ENCODE results near the gene ERMN.
"Not testable (repeated sequence)": the region's sequence is repeated elsewhere in the genome, so short reads cannot be mapped to it uniquely, and the experiment has no call there.

ERMN gene

DNA sequence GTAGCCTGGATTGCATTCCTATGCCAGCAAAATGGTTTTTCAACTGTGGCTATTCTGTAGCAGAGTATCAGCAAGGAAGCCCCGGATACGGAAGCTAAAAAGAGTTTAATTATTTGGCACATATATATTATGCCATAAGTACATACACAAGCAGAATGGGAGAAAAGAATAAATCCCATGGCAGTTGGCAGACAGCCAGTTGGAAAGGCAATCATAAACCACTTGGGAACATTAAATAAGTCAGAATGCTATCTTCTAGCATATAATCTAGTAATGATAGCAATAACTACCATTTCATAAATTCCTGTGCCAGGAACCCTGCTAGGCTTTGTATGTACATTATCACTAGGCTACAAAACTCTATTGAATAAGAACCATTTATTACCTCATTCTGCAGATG lies 42.2 kb downstream of the ERMN start:
- no peak for TF ChIP-seq Cebpa-rat (IDR thresholded peaks at IDR 0.05)
- H3K9ac ChIP-seq: no peak overlapping the region

DNA sequence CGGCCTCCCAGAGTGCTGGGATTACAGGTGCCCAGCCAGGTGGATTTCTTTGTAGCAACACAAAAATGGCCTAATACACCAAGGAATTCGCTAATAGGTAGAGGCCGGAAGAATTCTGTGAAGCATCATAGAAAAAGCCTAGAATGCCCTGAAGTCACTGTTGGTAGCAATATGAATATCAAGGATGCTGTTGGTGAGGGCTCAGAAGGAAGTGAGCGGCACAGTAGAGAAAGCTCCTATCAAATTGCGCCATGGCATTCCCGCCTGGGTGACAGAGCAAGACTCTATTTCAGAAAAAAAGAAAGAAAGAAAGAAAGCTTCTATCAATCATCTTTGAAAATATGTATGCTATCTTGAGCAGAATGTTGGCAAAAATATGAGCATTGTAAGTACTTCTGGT lies 44.3 kb downstream of the ERMN start:
- Histone ChIP-seq H3K27ac (no peak overlapping the region), H3K36me3 (no peaks in the 10 kb centered on the region), H3K4me2 (no peak overlapping the region), H4K20me1 (no peaks in the 10 kb centered on the region), H3K9me3 (replicated peaks in 1 of 11) (peaks cover 0 to 8% (median 0%) of the 10 kb centered on the region in 11 experiments; a peak in 5 of 22 replicates), H3K9ac (no peak overlapping the region), H3K4me3 (no peak overlapping the region), H3K27me3 (no peaks in the 10 kb centered on the region), H3K4me1 (no peaks in the 10 kb centered on the region)
- no peak for TF ChIP-seq Cebpa-rat (IDR thresholded peaks at IDR 0.05)

More for the DNA sequence above, 42.2 kb downstream of the ERMN start:
- H3K4me3 ChIP-seq: no peak overlapping the region
- H3K9me3 ChIP-seq (replicated peaks in 1 of 11): peaks cover 0 to 8% (median 0%) of the 10 kb centered on the region in 11 experiments; a peak in 5 of 22 replicates
- H3K27me3 ChIP-seq: no peaks in the 10 kb centered on the region
- H3K27ac ChIP-seq: no peak overlapping the region
- H3K4me2 ChIP-seq: no peak overlapping the region
- no peaks in the 10 kb centered on the region for H4K20me1 ChIP-seq
- H3K4me1 ChIP-seq: no peaks in the 10 kb centered on the region
- no peaks in the 10 kb centered on the region for H3K36me3 ChIP-seq

DNA sequence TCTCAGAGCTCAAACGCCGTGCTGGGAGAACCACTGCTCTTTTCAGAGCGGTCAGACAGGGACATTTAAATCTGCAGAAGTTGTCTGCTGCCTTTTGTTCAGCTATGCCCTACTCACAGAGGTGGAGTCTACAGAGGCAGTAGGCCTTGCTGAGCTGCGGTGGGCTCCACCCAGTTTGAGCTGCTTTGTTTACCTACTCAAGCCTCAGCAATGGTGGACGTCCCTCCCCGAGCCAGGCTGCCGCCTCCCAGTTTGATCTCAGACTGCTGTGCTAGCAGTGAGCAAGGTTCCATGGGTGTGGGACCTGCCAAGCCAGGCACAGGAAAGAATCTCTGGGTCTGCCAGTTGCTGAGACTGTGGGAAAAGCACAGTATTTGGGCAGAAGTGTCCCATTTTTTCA lies 46.3 kb downstream of the ERMN start:
- not testable (repeated sequence) for H3K4me1 ChIP-seq

DNA sequence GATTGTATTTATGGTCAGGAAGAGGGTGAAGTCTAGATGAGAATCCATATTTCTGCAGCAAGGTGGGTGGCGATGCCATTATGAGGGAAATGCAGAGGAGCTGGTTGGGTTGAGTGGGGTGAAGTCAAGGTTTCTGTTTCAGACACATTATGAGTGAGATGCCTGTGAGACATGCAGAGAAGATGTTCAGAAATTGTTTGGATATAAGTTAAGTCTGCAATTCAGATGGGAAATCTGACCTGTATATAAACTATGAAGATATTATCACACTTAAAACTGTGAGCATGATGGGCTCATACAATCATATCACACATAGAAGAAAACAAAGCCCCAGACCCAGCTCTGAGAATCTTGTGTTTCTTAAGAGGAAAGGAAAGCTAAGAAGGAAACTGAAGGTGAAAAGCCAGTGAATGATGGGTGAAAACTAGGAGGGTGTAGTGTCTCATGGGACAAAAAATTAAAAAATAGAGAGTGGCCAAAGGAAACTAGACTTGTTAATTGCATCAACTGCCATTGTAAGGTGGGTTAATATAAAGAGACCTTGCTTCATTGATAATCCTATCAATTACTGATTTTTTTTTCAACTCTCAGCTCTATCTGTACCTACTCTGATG lies 53.9 kb downstream of the ERMN start:
- no peak for TF ChIP-seq Cebpa-rat (IDR thresholded peaks at IDR 0.05)
- no peak overlapping the region for H3K4me3 ChIP-seq

More for the DNA sequence above, 46.3 kb downstream of the ERMN start:
- H3K4me2 ChIP-seq; H3K9me3 ChIP-seq (replicated peaks in 1 of 11); H3K27ac ChIP-seq; H4K20me1 ChIP-seq; H3K4me3 ChIP-seq; H3K27me3 ChIP-seq; H3K36me3 ChIP-seq; H3K9ac ChIP-seq: not testable (repeated sequence)

DNA sequence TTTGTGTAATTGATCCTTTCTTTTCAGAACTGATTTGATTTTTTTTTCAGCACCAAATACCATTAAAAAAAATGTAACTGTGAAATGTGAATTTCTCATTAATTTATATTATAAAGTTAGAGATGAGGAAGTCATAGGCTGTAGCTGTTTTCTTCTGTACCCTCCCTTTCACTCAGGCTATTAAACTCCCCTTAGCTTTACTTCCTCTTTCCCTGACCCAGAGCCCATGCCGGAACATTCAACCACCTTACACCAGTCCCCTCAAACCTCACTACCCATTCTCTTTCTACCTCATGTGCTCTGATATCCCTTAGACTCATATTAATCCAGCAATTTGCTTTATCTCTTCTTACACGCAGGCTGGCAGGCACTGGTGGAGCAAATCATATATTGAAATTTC lies 55.7 kb downstream of the ERMN start:
- Histone ChIP-seq H3K9ac (no peak overlapping the region), H3K4me3 (no peak overlapping the region), H3K4me2 (no peak overlapping the region), H3K27ac (no peak overlapping the region), H3K9me3 (replicated peaks in 1 of 11) (0 out of 22 replicates have a peak, but pooled peaks cover 0 to 3% (median 0%) of the 10 kb centered on the region in 11 experiments), H4K20me1 (no peaks in the 10 kb centered on the region), H3K4me1 (no peaks in the 10 kb centered on the region), H3K27me3 (no peaks in the 10 kb centered on the region), H3K36me3 (no peaks in the 10 kb centered on the region)
- no peak for TF ChIP-seq Cebpa-rat (IDR thresholded peaks at IDR 0.05)

More for the DNA sequence above, 53.9 kb downstream of the ERMN start:
- no peaks in the 10 kb centered on the region for H3K36me3 ChIP-seq
- H3K27me3 ChIP-seq: no peaks in the 10 kb centered on the region
- no peak overlapping the region for H3K4me2 ChIP-seq
- H3K4me1 ChIP-seq: no peaks in the 10 kb centered on the region
- H4K20me1 ChIP-seq: no peaks in the 10 kb centered on the region
- no peak overlapping the region for H3K9ac ChIP-seq
- H3K9me3 ChIP-seq (replicated peaks in 1 of 11): peaks cover 0 to 6% (median 0%) of the 10 kb centered on the region in 11 experiments; a peak in 1 of 22 replicates
- no peak overlapping the region for H3K27ac ChIP-seq

DNA sequence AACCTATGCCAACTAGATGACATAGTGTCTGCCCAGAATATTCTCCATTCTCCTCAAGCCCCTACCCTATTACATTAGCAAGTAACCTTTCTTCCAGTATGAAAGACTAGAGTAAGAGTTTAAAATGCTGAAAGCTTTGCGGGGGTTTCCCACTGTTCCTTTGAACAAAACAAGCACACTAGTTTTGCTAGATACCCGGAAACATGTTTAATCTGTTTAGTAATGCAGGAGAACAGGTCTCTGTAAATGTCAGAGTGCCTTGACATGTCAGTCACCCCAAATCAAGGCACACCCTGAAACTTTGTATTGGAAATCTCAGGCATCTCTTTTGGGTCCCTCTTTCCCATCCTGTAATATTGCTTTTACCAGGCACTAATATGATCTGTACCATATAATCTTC lies 56.6 kb downstream of the ERMN start:
- no peak for TF ChIP-seq Cebpa-rat (IDR thresholded peaks at IDR 0.05)
- Histone ChIP-seq H3K9ac (no peak overlapping the region), H4K20me1 (no peaks in the 10 kb centered on the region), H3K4me2 (no peak overlapping the region), H3K36me3 (no peaks in the 10 kb centered on the region), H3K4me1 (no peaks in the 10 kb centered on the region), H3K27me3 (no peaks in the 10 kb centered on the region), H3K9me3 (replicated peaks in 1 of 11) (0 out of 22 replicates have a peak, but pooled peaks cover 0 to 1% (median 0%) of the 10 kb centered on the region in 11 experiments), H3K4me3 (no peak overlapping the region), H3K27ac (no peak overlapping the region)

All from BLaER1 treated with 17β-estradiol and CSF1 and Interleukin-3, amounts not matched to agents 10 nM and 100 nM (cell line).